SK-N-SH (cell line): ENCODE data around the gene ELAPOR1. TPM values are rescaled to one million over a fixed set of nuclear protein-coding genes. Genes with fewer than 3 reads are reported as not detected.

Experiments
- CTCF ChIA-PET: fragments of 300-600, 350-600 bp; formaldehyde crosslinking; extraction: SDS; loops from one replicate; lab custom pipeline; 2021; lab: Yijun Ruan, JAX
- POLR2A ChIA-PET: fragments of 350-600 bp; sonication (Branson Sonifier 250); formaldehyde crosslinking; extraction: SDS; loops from one replicate; lab custom pipeline; 2020; ENCODE audit warnings: antibody characterized with exemption, inconsistent platforms; lab: Yijun Ruan, JAX
- DNase-seq: peaks from one replicate; pipeline ENCODE4 v3.0.0; 2012
- H2AFZ ChIP-seq: fragments of 200-600 bp; sonication (generic); 2 replicates; pipeline ENCODE4 v1.8.1; 2016; ENCODE audit warnings: antibody characterized with exemption, mild to moderate bottlenecking, low read depth
- H3F3A ChIP-seq: fragments of 200-600 bp; sonication (generic); replicated peaks from 2 replicates; pipeline ENCODE3; 2016; ENCODE audit warnings: antibody characterized with exemption, mild to moderate bottlenecking; ENCODE audit not compliant: insufficient read depth
- H3K27ac ChIP-seq, 2 experiments: fragments of 200-500 bp in 1 of 2; fragments of 200-600 bp in 1 of 2; sonication (Bioruptor generic) in 1 of 2; sonication (generic), shearing (Covaris generic) in 1 of 2; 2 replicates each; pipeline versions ENCODE4 v1.5.1 to v1.6.1; 2014 to 2016; ENCODE audit warnings: low read depth in 2 of 2, inconsistent platforms in 1 of 2, low read length in 1 of 2, mild to moderate bottlenecking in 1 of 2, mixed read lengths in 1 of 2
- H3K27me3 ChIP-seq: fragments of 200-600 bp; sonication (generic), shearing (Covaris generic); 2 replicates; pipeline ENCODE4 v1.6.1; 2016; ENCODE audit warnings: mixed run types; ENCODE audit not compliant: insufficient read depth
- H3K36me3 ChIP-seq, 2 experiments: fragments of 200-500 bp in 1 of 2; fragments of 200-600 bp in 1 of 2; sonication (Bioruptor generic) in 1 of 2; sonication (generic) in 1 of 2; replicated peaks in 1 of 2; 2 replicates each; pipeline versions ENCODE3 to v1.5.1; 2014 to 2016; ENCODE audit warnings: low read length in 1 of 2, mild to moderate bottlenecking in 1 of 2; ENCODE audit not compliant: insufficient read depth in 2 of 2, control insufficient read depth in 1 of 2
- H3K4me1 ChIP-seq, 2 experiments: fragments of 200-500 bp in 1 of 2; fragments of 200-600 bp in 1 of 2; sonication (Bioruptor generic) in 1 of 2; sonication (generic), shearing (Covaris generic) in 1 of 2; 2 replicates each; pipeline versions ENCODE4 v1.5.1 to v1.6.1; 2014 to 2016; ENCODE audit warnings: low read depth in 1 of 2, low read length in 1 of 2, mixed run types in 1 of 2; ENCODE audit not compliant: insufficient read depth in 2 of 2, control insufficient read depth in 1 of 2
- H3K4me2 ChIP-seq: fragments of 200-600 bp; sonication (generic), shearing (Covaris generic); 2 replicates; pipeline ENCODE4 v1.6.1; 2017; ENCODE audit warnings: mixed run types
- H3K4me3 ChIP-seq, 2 experiments: fragments of 200-500 bp in 1 of 2; fragments of 200-600 bp in 1 of 2; sonication (Bioruptor generic) in 1 of 2; sonication (generic), shearing (Covaris generic) in 1 of 2; 2 replicates each; pipeline versions ENCODE4 v1.5.1 to v1.8.1; 2014 to 2016; ENCODE audit warnings: low read depth in 2 of 2, inconsistent platforms in 1 of 2, low read length in 1 of 2, mild to moderate bottlenecking in 1 of 2, mixed read lengths in 1 of 2, moderate library complexity in 1 of 2
- H3K79me2 ChIP-seq: fragments of 200-600 bp; sonication (generic); 2 replicates; pipeline ENCODE4 v1.8.1; 2017; ENCODE audit warnings: mild to moderate bottlenecking; ENCODE audit not compliant: insufficient read depth
- H3K9ac ChIP-seq: fragments of 200-600 bp; sonication (generic); 2 replicates; pipeline ENCODE4 v1.6.1; 2017; ENCODE audit warnings: mixed run types
- H3K9me2 ChIP-seq: fragments of 200-600 bp; sonication (generic); 2 replicates; pipeline ENCODE4 v1.6.1; 2017; ENCODE audit warnings: mixed run types
- H3K9me3 ChIP-seq: fragments of 200-600 bp; sonication (generic); 2 replicates; pipeline ENCODE4 v1.6.1; 2017; ENCODE audit warnings: mixed run types, mild to moderate bottlenecking, moderate library complexity
- H4K20me1 ChIP-seq: fragments of 200-600 bp; sonication (generic); 2 replicates; pipeline ENCODE4 v1.6.1; 2017; ENCODE audit warnings: mild to moderate bottlenecking, mixed run types; ENCODE audit not compliant: insufficient read depth
- CTCF ChIP-seq: fragments of 200-600 bp; sonication (generic); IDR thresholded peaks from 2 replicates; pipeline ENCODE4 v1.6.1; 2017; ENCODE audit warnings: antibody characterized with exemption, mild to moderate bottlenecking, moderate library complexity
- ELF1 ChIP-seq: IDR thresholded peaks from 2 replicates; pipeline ENCODE4 v1.4.0; 2012
- EP300 ChIP-seq, 2 experiments: IDR thresholded peaks; 2 replicates each; pipeline versions ENCODE4 v1.4.0 to v1.6.1; 2012; ENCODE audit warnings: borderline replicate concordance in 1 of 2, low read depth in 1 of 2, low read length in 1 of 2
- EZH2phosphoT487 ChIP-seq: fragments of 200-600 bp; sonication (generic); IDR thresholded peaks from 2 replicates; pipeline ENCODE4 v1.6.1; 2017; ENCODE audit warnings: low read depth, mixed run types, mild to moderate bottlenecking, antibody characterized with exemption, moderate library complexity, borderline replicate concordance
- FOXJ3 ChIP-seq: sonication (generic); formaldehyde crosslinking; IDR thresholded peaks from 2 replicates; pipeline ENCODE4 v1.5.1; 2020; ENCODE audit warnings: mild to moderate bottlenecking, missing genetic modification reagents
- FOXM1 ChIP-seq: IDR thresholded peaks from 2 replicates; pipeline ENCODE4 v1.4.0; 2012; ENCODE audit warnings: low read depth, mild to moderate bottlenecking
- GABPA ChIP-seq: IDR thresholded peaks from 2 replicates; pipeline ENCODE4 v1.4.0; 2012; ENCODE audit warnings: low read depth, mild to moderate bottlenecking
- JUND ChIP-seq: IDR thresholded peaks from 2 replicates; pipeline ENCODE4 v1.4.0; 2012
- MEF2A ChIP-seq: IDR thresholded peaks from 2 replicates; pipeline ENCODE4 v1.4.0; 2012; ENCODE audit warnings: low read depth, borderline replicate concordance
- NFIC ChIP-seq: IDR thresholded peaks from 2 replicates; pipeline ENCODE4 v1.4.0; 2012; ENCODE audit warnings: borderline replicate concordance
- PBX3 ChIP-seq: IDR thresholded peaks from 2 replicates; pipeline ENCODE4; 2012
- RAD21 ChIP-seq: IDR thresholded peaks from 2 replicates; pipeline ENCODE4 v1.6.1; 2012; ENCODE audit warnings: mild to moderate bottlenecking, low read length
- RCOR1 ChIP-seq: fragments of 150-350 bp; IDR thresholded peaks from 2 replicates; pipeline ENCODE4 v1.6.1; 2017; ENCODE audit warnings: antibody characterized with exemption, low read length
- REST ChIP-seq: IDR thresholded peaks from 2 replicates; pipeline ENCODE4 v1.6.1; 2012; ENCODE audit warnings: mild to moderate bottlenecking, low read depth, low read length, moderate library complexity
- SMC3 ChIP-seq: IDR thresholded peaks from 2 replicates; pipeline ENCODE4 v1.6.1; 2012; ENCODE audit warnings: low read depth, low read length, improper control_type of control experiment
- TAF1 ChIP-seq: IDR thresholded peaks from 2 replicates; pipeline ENCODE4 v1.6.1; 2012; ENCODE audit warnings: low read depth, mild to moderate bottlenecking, low read length, moderate library complexity, borderline replicate concordance
- TCF12 ChIP-seq: IDR thresholded peaks from 2 replicates; pipeline ENCODE4 v1.4.0; 2012
- TEAD4 ChIP-seq: IDR thresholded peaks from 2 replicates; pipeline ENCODE4 v1.4.0; 2012; ENCODE audit warnings: mild to moderate bottlenecking, borderline replicate concordance; ENCODE audit not compliant: insufficient read depth
- USF1 ChIP-seq: IDR thresholded peaks from 2 replicates; pipeline ENCODE4 v1.4.0; 2012; ENCODE audit warnings: low read depth, borderline replicate concordance
- USF2 ChIP-seq: fragments of 150-350 bp; IDR thresholded peaks from 2 replicates; pipeline ENCODE4 v1.6.1; 2017; ENCODE audit warnings: antibody characterized with exemption, low read length, low read depth, borderline replicate concordance
- YY1 ChIP-seq: IDR thresholded peaks from 2 replicates; pipeline ENCODE4 v1.4.0; 2012; ENCODE audit warnings: low read depth, mild to moderate bottlenecking
- ZBTB33 ChIP-seq: IDR thresholded peaks from 2 replicates; pipeline ENCODE4 v1.4.0; 2012; ENCODE audit warnings: low read depth, borderline replicate concordance
- WGBS: methylation state at CpG from one replicate; pipeline ENCODE4 v1.1.6; 2017; ENCODE audit warnings: low lambda C conversion rate; 5-methylcytosine and 5-hydroxymethylcytosine counted together
- polyA plus RNA-seq, 3 experiments: library from polyadenylated mRNA; depleted of rRNA; stranded (reverse); fragments of >200 nt; gene quantifications; 2 replicates each; pipeline ENCODE4 v1.2.3, GENCODE V29; 2012

Gene ELAPOR1
- polyA plus RNA-seq, 1 of the 3 experiments (the other 2 are of a cell fraction), result 1.2 TPM

- H3K4me1 ChIP-seq, result peaks cover 4 to 13% of the 10 kb centered on the region in 2 experiments; a peak in 1 of 4 replicates
- H3K36me3 ChIP-seq, result no peaks in the 10 kb centered on the region
- DNase-seq, result peak; percentile 93
- H3K27me3 ChIP-seq, result peaks cover 16% of the 10 kb centered on the region
- POLR2A ChIA-PET, result interaction anchor here (1.1 kb wide), 1 partner anchor 13 kb away, joined by 19 read pairs; no protein-coding TSS in a partner anchor
- peak overlapping the region; percentile 86 for H3K4me2 ChIP-seq
- no peak overlapping the region for H3K27ac ChIP-seq
- CTCF ChIA-PET, result interaction anchor here (0.6 to 4.4 kb wide), 73 partner anchors 8 to 601 kb away, joined by 3 to 75 read pairs (median 4); partner anchors contain the start of genes CLCC1, PRPF38B, TAF13 and TMEM167B
- H4K20me1 ChIP-seq, result no peaks in the 10 kb centered on the region
- H3F3A ChIP-seq, result no peaks in the 10 kb centered on the region
- H3K9me2 ChIP-seq, result no peaks in the 10 kb centered on the region
- no peaks in the 10 kb centered on the region for H3K79me2 ChIP-seq
- H3K9me3 ChIP-seq, result no peaks in the 10 kb centered on the region
- H3K4me3 ChIP-seq, result peak overlapping the region; percentile 37 to 57
- peak overlapping the region; percentile 44; the same call in 1 of the 2 replicates for H3K9ac ChIP-seq
- 41% methylated on average over 31 of the region's 31 CpGs for WGBS
- H2AFZ ChIP-seq, result peak overlapping the region; percentile 61; the same call in 1 of the 2 replicates
- TF ChIP-seq GABPA (no peak), USF2 (no peak), EP300 (IDR thresholded peaks at IDR 0.05; ENCODE audit: borderline replicate concordance in 1 of 2, low read depth in 1 of 2, low read length in 1 of 2) (no peak), ZBTB33 (no peak), FOXM1 (no peak), NFIC (no peak), EZH2phosphoT487 (no peak), TAF1 (no peak), TCF12 (no peak), USF1 (no peak), CTCF (peak; percentile 96), PBX3 (no peak), MEF2A (no peak), RCOR1 (peak; percentile 55; the same call in 1 of the 2 replicates), JUND (no peak), RAD21 (peak; percentile 74), ELF1 (no peak), YY1 (no peak), SMC3 (peak; percentile 67), REST (0 out of 2 replicates have a peak, but pooled peaks have one; percentile 15), FOXJ3 (CRISPR knock-in tag) (no peak), TEAD4 (no peak)
Observed at GRCh38 chr1:109112652-109113285, 1.1 kb upstream of the ELAPOR1 start.
